HepG2 (cell line): ENCODE results near the gene JMJD7. TPM values are rescaled to one million over a fixed set of nuclear protein-coding genes. Genes with fewer than 3 reads are reported as not detected.

Source experiments
- ARID2 ChIP-seq: sonication (generic); formaldehyde crosslinking; IDR thresholded peaks from 2 replicates; pipeline ENCODE4 v1.8.1; 2022; ENCODE audit warnings: mild to moderate bottlenecking, missing genetic modification reagents, borderline replicate concordance
- ETV6 ChIP-seq: sonication (generic); formaldehyde crosslinking; conservative IDR thresholded peaks from 2 replicates; pipeline ENCODE4 v1.4.0; 2020; ENCODE audit warnings: missing genetic modification reagents
- FOXC1 ChIP-seq: sonication (generic); formaldehyde crosslinking; IDR thresholded peaks from 2 replicates; pipeline ENCODE4 v1.8.0; 2022; ENCODE audit warnings: mild to moderate bottlenecking, missing genetic modification reagents, borderline replicate concordance
- NFYC ChIP-seq: IDR thresholded peaks from 2 replicates; pipeline ENCODE4 v1.6.1; 2016; ENCODE audit warnings: missing genetic modification reagents, missing compliant biosample characterization
- PAF1 ChIP-seq: IDR thresholded peaks from 2 replicates; pipeline ENCODE4 v1.6.1; 2016; ENCODE audit warnings: missing genetic modification reagents, missing compliant biosample characterization
- TEAD3 ChIP-seq: optimal IDR thresholded peaks from 2 replicates; pipeline ENCODE3; 2016; ENCODE audit warnings: borderline replicate concordance
- XBP1 ChIP-seq: sonication (generic); formaldehyde crosslinking; IDR thresholded peaks from 2 replicates; pipeline ENCODE4 v1.5.0; 2020; ENCODE audit warnings: missing genetic modification reagents
- ZFP82 ChIP-seq: sonication (generic); formaldehyde crosslinking; IDR thresholded peaks from 2 replicates; pipeline ENCODE4 v1.5.1; 2020; ENCODE audit warnings: mild to moderate bottlenecking, missing genetic modification reagents, borderline replicate concordance
- ZKSCAN1 ChIP-seq: fragments of 150-350 bp; IDR thresholded peaks from 2 replicates; pipeline ENCODE4 v1.6.1; 2014; ENCODE audit warnings: low read length
- ZNF672 ChIP-seq: sonication (generic); formaldehyde crosslinking; IDR thresholded peaks from 2 replicates; pipeline ENCODE4 v1.8.1; 2022; ENCODE audit warnings: missing genetic modification reagents
- polyA plus RNA-seq, 8 experiments: library from polyadenylated mRNA; depleted of rRNA in 3 of 8; stranded (reverse) in 7 of 8; unstranded in 1 of 8; fragments of >200 nt; fragmentation: Illumina TruSeq in 4 of 8; extraction: Trizol in 4 of 8; gene quantifications; 2 replicates each; pipeline versions ENCODE4 v1.2.1 to v1.2.3, GENCODE V29; 2011 to 2016; ENCODE audit warnings: low read depth in 4 of 8, missing spikeins in 1 of 8, mixed read lengths in 1 of 8; ENCODE audit not compliant: insufficient read depth in 1 of 8
- total RNA-seq, 5 experiments: library from RNA; depleted of rRNA; stranded (reverse); fragments of >200 nt; fragmentation: Illumina TruSeq; extraction: Trizol; gene quantifications; 2 replicates each; pipeline ENCODE4 v1.2.3, GENCODE V29; 2016; ENCODE audit warnings: low read depth in 1 of 5
- TF ChIP-seq, protein P1 (sequence below): sonication (generic); formaldehyde crosslinking; IDR thresholded peaks from 2 replicates; pipeline ENCODE4 v1.4.0; 2020; ENCODE audit warnings: missing genetic modification reagents
- TF ChIP-seq, protein P2 (sequence below): sonication (generic); formaldehyde crosslinking; IDR thresholded peaks from 2 replicates; pipeline ENCODE4 v1.5.0; 2020; ENCODE audit warnings: missing genetic modification reagents
- TF ChIP-seq, protein P3 (sequence below): sonication (generic); formaldehyde crosslinking; IDR thresholded peaks from 2 replicates; pipeline ENCODE4 v1.8.1; 2023; ENCODE audit warnings: missing genetic modification reagents, inconsistent platforms, borderline replicate concordance
- TF ChIP-seq, protein P4 (sequence below), 2 experiments: fragments of 450-650 bp in 1 of 2; sonication (generic) in 1 of 2; formaldehyde crosslinking in 1 of 2; IDR thresholded peaks; 2 replicates each; pipeline versions ENCODE4 v1.6.1 to v1.8.0; 2016 to 2022; ENCODE audit warnings: antibody characterized with exemption in 1 of 2, mild to moderate bottlenecking in 1 of 2, missing genetic modification reagents in 1 of 2

JMJD7 gene
- total and polyA plus RNA-seq, 2 of the 13 experiments (the other 11 are each of a cell fraction or from before 2014, with no cell fraction given), result 6.4 to 7.1 TPM

DNA sequence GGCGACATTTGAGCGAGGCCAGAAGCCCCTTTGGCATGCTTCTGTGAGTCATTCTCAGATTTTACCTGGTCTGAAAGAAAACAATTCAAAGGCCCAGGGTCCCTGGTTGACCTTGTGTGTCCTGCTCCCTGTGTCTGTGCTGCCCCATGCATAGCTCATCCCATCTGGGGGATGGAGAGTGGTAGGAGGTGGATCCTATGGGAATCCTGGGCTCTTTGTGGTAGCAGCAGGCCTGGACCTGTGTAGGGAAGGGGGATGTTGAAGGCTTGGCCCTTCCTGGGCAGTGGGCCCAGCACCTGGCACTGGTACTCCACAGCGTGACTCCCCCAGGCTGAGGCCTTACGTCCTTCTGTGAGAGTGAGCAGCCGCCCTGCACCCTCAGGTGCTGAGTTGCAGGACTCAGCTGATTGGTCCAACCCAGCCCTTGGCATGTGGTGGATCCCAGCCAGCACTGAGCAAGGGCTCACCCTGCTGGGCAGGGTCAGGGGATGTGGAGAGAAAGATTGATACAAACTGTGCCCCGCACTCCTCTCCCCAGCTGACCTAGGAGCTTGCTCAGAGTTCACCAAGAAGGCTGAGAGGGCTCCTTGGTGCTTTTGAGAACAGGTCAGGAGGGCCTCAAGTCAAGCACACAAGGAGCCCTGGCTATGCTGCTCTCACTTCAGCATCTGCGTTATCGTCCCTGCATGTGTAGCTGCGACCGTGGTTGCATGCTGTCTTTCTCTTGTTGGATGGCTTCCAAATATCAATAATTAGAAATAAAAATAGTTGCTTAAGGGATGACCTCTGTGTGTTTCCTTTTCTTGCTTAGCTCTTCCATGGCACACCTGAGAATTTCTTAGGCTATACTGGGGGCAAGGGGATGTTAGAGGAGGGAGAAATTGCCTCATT, 21.4 kb upstream of the JMJD7 start (continued):
- TF ChIP-seq, protein P1, sequence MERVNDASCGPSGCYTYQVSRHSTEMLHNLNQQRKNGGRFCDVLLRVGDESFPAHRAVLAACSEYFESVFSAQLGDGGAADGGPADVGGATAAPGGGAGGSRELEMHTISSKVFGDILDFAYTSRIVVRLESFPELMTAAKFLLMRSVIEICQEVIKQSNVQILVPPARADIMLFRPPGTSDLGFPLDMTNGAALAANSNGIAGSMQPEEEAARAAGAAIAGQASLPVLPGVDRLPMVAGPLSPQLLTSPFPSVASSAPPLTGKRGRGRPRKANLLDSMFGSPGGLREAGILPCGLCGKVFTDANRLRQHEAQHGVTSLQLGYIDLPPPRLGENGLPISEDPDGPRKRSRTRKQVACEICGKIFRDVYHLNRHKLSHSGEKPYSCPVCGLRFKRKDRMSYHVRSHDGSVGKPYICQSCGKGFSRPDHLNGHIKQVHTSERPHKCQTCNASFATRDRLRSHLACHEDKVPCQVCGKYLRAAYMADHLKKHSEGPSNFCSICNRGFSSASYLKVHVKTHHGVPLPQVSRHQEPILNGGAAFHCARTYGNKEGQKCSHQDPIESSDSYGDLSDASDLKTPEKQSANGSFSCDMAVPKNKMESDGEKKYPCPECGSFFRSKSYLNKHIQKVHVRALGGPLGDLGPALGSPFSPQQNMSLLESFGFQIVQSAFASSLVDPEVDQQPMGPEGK (CRISPR knock-in tag), result no peak
- TF ChIP-seq, protein P2, sequence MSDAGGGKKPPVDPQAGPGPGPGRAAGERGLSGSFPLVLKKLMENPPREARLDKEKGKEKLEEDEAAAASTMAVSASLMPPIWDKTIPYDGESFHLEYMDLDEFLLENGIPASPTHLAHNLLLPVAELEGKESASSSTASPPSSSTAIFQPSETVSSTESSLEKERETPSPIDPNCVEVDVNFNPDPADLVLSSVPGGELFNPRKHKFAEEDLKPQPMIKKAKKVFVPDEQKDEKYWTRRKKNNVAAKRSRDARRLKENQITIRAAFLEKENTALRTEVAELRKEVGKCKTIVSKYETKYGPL (CRISPR knock-in tag), result no peak
- TF ChIP-seq ETV6 (no peak), TEAD3 (peak; percentile 74), ZNF672 (CRISPR knock-in tag) (no peak), FOXC1 (CRISPR knock-in tag) (no peak), ZKSCAN1 (no peak), XBP1 (CRISPR knock-in tag) (no peak), ARID2 (CRISPR knock-in tag) (no peak), ZFP82 (CRISPR knock-in tag) (no peak), PAF1 (CRISPR knock-in tag) (no peak), NFYC (CRISPR knock-in tag) (peak; percentile 50; the same call in 1 of the 2 replicates)
- TF ChIP-seq, protein P3, sequence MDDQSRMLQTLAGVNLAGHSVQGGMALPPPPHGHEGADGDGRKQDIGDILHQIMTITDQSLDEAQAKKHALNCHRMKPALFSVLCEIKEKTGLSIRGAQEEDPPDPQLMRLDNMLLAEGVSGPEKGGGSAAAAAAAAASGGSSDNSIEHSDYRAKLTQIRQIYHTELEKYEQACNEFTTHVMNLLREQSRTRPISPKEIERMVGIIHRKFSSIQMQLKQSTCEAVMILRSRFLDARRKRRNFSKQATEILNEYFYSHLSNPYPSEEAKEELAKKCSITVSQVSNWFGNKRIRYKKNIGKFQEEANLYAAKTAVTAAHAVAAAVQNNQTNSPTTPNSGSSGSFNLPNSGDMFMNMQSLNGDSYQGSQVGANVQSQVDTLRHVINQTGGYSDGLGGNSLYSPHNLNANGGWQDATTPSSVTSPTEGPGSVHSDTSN (CRISPR knock-in tag), result no peak
- TF ChIP-seq, protein P4, sequence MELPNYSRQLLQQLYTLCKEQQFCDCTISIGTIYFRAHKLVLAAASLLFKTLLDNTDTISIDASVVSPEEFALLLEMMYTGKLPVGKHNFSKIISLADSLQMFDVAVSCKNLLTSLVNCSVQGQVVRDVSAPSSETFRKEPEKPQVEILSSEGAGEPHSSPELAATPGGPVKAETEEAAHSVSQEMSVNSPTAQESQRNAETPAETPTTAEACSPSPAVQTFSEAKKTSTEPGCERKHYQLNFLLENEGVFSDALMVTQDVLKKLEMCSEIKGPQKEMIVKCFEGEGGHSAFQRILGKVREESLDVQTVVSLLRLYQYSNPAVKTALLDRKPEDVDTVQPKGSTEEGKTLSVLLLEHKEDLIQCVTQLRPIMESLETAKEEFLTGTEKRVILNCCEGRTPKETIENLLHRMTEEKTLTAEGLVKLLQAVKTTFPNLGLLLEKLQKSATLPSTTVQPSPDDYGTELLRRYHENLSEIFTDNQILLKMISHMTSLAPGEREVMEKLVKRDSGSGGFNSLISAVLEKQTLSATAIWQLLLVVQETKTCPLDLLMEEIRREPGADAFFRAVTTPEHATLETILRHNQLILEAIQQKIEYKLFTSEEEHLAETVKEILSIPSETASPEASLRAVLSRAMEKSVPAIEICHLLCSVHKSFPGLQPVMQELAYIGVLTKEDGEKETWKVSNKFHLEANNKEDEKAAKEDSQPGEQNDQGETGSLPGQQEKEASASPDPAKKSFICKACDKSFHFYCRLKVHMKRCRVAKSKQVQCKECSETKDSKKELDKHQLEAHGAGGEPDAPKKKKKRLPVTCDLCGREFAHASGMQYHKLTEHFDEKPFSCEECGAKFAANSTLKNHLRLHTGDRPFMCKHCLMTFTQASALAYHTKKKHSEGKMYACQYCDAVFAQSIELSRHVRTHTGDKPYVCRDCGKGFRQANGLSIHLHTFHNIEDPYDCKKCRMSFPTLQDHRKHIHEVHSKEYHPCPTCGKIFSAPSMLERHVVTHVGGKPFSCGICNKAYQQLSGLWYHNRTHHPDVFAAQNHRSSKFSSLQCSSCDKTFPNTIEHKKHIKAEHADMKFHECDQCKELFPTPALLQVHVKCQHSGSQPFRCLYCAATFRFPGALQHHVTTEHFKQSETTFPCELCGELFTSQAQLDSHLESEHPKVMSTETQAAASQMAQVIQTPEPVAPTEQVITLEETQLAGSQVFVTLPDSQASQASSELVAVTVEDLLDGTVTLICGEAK (IDR thresholded peaks at IDR 0.05), result no peak
- TF ChIP-seq, protein P4 (CRISPR knock-in tag; IDR thresholded peaks at IDR 0.05), result no peak
- TF ChIP-seq, all 625 proteins: peak for 8
